ENCODE measurements around the gene TSPAN9.

DNA sequence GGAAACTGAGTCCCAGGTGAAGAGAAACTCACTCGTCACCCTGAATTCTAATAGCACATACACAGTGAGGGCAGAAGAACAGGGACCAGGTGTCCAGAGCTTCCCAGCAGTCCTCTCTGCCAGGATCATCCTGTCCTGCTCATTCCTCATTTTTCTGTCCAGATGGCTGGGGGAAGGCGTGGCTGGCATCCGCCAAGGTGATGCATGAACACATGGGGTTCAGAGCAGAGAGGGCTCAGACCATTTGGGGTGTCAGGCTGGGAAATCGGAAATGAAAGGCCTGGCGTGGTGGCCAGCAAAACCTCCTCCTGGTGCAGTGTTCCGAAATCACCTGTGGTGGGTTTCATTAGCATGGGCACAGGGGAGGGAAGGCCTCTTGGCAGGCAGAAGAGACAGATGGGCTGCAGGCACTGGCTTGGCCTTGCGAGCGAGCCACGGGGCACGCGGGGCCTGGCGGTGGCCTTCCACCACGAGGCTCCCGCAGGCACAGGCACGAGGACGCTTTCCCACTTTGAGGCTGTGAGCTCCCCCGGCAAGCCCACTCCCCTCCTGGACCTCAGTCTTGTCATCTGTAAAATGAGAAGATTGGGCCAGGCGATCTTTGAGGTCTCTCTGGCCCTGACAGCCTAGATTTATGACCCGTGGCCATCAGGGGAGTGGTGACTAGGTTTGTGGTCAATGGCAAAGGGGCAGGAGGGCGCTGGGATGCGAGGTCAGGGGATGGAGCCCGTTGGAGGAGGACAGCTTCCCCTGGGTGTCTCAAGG lies 68.5 kb downstream of the TSPAN9 start:
- TF ChIP-seq, protein P1, sequence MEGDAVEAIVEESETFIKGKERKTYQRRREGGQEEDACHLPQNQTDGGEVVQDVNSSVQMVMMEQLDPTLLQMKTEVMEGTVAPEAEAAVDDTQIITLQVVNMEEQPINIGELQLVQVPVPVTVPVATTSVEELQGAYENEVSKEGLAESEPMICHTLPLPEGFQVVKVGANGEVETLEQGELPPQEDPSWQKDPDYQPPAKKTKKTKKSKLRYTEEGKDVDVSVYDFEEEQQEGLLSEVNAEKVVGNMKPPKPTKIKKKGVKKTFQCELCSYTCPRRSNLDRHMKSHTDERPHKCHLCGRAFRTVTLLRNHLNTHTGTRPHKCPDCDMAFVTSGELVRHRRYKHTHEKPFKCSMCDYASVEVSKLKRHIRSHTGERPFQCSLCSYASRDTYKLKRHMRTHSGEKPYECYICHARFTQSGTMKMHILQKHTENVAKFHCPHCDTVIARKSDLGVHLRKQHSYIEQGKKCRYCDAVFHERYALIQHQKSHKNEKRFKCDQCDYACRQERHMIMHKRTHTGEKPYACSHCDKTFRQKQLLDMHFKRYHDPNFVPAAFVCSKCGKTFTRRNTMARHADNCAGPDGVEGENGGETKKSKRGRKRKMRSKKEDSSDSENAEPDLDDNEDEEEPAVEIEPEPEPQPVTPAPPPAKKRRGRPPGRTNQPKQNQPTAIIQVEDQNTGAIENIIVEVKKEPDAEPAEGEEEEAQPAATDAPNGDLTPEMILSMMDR (conservative IDR thresholded peaks at IDR 0.05): no peak
- no peak for TF ChIP-seq EZH2 (IDR thresholded peaks at IDR 0.05; ENCODE audit: low read depth)
